Stimulated activated CD4-positive, alpha-beta T cell treated with anti-CD3 and anti-CD28 coated beads, Interleukin-4, amount 100 ng/mL, for 1 hour (primary cell): ENCODE data around the gene PIM1.
A peak's percentile ranks its signal among the peaks of the same experiment; 100 is the strongest.
"Not testable (repeated sequence)": the region's sequence is repeated elsewhere in the genome, so short reads cannot be mapped to it uniquely, and the experiment has no call there.

Experiments
- DNase-seq: peaks from one replicate; pipeline ENCODE4 v3.0.0-alpha.2; 2020

The PIM1 gene

DNA sequence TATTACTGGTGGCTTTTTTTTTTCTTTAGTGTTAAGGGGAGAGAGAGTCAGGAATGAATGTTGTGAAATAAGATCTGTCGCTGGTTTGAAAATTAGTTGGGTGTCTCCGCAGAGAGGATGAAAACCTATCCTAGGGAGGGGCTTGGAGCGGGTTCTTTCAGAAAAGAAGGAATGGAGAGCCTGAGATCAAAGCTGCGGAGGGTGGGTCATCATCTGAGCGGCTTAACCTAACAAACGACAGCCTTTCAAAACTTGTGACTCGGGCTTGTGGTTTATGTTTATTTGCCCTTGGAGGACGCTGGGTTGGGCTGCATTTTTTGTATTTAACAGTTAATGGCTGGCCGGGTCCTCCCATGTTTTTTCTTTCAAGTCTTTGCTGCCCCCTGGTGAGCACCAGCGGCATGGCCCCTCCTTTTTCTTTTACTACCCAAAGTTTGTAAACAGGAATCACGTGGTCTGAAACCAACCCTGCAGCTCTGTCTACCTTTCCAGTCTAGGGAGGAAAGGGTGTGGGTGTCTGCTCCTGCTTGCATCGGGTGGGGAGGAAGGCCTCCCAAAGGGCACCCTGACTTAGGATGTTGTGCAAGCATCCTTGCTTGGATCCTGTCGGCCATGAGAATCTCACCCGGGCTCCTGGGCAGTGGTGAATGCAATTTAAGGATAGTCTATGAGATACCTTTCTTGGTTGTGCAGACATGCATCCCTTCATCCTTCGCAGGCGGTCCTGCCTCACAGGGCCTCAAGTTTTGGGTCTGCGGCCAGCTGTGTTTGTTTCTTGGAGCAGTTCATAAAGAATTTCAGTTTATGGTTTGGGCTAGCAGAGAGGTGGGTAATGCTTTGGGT, 2.2 kb downstream of the PIM1 start:
- DNase-seq: peak; percentile 83

DNA sequence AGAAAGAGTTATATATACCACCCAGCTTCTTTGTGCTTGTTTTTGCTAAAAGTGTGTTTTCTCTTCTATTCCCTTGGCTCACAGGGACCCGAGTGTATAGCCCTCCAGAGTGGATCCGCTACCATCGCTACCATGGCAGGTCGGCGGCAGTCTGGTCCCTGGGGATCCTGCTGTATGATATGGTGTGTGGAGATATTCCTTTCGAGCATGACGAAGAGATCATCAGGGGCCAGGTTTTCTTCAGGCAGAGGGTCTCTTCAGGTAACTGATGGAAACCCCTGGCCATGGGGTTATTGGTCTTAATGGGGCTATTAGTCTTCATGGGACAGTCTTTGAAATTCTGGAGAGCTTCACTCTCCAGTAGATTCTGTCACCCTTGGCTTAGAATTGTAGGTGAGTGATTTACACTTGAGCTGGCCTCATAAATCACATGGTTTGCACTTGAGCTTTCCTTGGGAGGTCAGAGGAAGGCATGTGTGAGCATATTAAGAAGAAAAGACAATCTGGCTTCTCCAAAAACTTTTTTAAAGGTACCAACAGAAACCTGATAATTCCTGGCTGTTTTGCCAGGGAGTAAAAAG, 3.0 kb downstream of the PIM1 start:
- no peak for DNase-seq

- peak; percentile 48 for DNase-seq
Measured at GRCh38 chr6:37173493-37174195, 3.7 kb downstream of the PIM1 start.

DNA sequence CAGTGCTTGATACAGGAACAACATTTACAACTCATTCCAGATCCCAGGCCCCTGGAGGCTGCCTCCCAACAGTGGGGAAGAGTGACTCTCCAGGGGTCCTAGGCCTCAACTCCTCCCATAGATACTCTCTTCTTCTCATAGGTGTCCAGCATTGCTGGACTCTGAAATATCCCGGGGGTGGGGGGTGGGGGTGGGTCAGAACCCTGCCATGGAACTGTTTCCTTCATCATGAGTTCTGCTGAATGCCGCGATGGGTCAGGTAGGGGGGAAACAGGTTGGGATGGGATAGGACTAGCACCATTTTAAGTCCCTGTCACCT, 4.2 kb downstream of the PIM1 start:
- no peak for DNase-seq

- DNase-seq: no peak
Measured at GRCh38 chr6:37174515-37175331, 4.8 kb downstream of the PIM1 start.

- no peak for DNase-seq
Measured at GRCh38 chr6:37175332-37176267, 5.6 kb downstream of the PIM1 start.

GRCh38 chr6:37176268-37177076, 6.5 kb downstream of the PIM1 start:
- no peak for DNase-seq

DNA sequence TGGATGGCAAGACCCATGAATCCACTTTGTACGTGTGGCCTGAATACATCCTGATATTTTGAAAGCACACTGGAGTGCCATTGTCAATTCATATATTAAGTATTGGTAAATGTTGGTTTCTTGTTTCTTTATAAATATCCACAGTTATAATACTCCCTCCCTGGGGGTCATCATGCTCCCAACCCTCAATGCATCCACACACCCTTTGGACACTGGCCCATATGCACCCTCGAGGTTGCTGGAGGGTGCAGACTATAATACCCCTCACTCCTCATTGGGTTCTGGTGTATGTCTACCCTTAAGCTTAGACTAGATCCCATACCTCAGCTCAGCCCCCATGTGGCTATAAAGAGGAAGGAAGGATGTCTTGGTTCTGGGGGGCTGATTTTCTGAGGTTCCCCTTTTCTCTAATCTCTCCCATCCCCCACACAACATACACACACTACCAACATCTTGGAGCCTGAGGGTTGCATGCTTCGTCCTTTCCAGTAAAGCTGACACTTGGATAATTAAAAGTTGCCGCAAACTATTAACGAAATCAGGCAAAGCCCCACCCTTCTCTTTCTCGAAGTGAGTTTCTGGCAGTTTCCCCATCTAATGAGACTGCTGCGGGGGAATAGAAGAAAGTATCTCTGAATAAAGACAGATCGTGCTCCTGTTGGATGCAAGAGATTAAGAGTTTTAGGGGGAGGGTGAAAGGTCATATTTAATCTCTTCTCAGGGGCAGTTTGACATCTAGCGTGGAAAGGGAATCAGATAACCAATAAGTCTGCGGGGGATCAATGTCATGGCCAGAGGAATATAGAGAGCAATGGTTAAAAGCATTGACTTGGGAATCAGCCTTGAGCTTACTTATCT, 7.4 kb downstream of the PIM1 start:
- no peak for DNase-seq

DNA sequence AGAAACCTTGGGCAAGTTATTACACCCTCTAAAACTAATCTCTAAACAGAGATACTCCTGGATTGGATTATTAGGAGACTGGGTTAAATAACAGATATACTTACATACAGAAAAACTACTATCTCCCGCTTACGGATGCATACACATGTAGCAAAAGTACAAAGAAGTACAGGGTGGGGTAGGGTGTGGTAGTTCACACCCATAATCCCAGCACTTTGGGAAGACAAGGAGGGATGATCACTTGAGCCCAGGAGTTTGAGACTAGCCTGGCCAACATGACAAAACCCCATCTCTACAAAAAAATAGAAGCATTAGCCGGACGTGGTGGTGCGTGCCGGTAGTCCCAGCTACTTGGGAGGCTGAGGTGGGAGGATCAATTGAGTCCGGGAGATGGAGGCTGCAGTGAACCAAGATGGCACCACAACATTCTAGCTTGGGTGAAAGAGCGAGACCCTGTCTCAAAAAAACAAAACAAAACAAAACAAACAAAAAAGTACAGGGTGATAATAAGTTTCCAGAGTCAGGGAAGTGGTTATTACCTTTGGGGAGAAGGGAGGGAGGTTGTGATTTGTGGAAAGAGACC, 8.1 kb downstream of the PIM1 start:
- DNase-seq: no peak

- DNase-seq: no peak
Measured at GRCh38 chr6:37180075-37180474, 10.1 kb downstream of the PIM1 start.

- DNase-seq: not testable (repeated sequence)
Measured at GRCh38 chr6:37180610-37181009, 10.7 kb downstream of the PIM1 start.

DNA sequence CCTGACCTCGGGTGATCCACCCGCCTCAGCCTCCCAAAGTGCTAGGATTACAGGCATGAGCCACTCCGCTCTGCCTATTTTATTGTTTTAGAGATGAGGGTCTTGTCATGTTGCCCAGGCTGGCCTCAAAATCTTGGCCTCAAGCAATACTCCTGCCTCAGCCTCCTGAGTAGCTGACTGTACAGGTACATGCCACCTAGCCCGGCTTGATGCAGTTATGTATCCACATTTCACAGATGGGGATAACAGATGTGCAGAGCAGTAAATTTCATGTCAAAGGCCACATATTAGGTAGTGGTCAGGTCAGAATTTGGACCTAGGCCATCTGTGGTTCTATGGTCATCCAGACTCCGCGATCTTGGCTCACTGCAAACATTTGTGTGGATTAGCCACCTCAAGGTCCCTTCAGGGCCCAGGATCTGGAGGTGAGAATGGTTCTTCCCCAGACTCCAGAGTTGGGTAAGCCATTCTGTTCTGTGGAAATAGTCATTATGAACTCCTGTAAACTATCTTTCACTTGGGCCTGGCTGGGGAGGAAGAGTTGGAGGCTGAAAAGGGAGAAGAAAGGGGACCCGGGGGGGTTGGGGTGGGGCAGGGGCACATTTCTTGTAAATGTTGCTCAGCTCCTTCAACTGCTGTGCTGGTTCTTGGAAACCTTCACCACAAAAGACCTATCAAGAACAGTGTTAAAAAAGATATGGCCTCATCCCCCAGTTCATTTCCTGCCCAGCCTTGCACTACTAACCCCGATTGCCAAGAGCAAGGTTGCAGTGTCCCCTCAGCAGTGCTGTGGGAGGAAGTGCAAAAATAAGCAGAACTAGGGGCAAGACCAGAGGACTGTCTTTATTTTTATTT, 13.0 kb downstream of the PIM1 start:
- DNase-seq: peak; percentile 31

- not testable (repeated sequence) for DNase-seq
Measured at GRCh38 chr6:37185949-37186720, 16.2 kb downstream of the PIM1 start.

DNA sequence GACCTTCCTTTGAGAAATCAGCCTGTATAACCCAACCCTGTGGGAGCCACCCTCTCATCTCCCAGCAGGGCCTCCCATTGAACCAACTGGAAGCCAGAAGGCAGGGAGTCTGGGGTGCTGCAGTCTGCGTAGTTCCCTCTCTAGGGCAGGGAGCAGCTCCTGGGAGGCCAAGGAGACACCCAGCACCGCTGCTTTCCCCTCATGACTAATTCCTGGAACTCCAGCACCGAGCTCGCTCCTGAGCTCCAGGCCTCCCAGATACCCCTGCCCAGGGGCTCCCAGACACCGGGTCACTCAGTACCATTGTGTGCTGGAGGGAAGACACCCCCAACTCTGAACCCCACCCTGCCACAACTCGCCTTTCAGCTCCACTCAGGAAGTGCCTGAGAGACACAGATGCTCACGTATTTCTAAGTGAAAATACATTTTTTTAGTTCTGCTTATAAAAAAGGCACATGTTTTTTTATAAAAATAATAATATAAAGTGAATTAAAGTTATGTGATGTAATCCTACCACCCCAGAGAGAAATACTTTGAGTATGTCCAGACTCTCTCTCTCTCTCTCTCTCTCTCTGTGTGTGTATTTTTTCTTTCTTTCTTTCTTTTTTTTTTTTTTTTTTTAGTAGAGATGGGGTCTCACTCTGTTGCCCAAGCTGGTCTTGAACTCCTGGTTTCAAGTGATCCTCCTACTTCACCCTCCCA, 17.5 kb downstream of the PIM1 start:
- no peak for DNase-seq

DNA sequence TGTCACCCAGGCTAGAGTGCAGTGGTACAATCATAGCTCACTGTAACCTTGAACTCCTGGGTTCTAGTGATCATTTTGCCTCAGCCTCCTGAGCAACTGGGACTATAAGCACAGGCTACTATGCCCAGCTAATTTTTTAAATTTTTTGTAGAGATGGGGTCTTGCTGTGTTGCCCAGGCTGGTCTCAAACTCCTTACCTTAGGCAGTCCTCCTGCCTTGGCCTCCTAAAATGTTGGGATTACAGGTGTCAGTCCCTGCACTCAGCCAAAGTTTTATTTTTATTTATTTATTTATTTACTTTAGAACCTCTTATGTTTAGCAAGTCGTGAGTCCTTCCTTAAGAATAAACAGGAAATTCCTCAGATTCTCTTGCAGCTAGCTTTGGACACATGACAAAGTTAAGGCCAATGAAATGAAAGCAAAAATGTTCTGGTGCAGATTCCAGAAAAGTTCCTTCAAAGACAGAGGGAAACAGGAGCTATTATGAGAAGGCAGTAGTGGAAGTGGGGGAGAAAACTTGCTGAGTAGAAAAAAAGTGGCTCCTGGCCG, 19.1 kb downstream of the PIM1 start:
- DNase-seq: no peak

- DNase-seq: no peak
Measured at GRCh38 chr6:37190159-37190535, 20.2 kb downstream of the PIM1 start.

GRCh38 chr6:37192666-37193065, 22.7 kb downstream of the PIM1 start:
- no peak for DNase-seq
